Transverse colon (tissue), 4 donors: ENCODE measurements around the gene KCNK7. TPM values are rescaled to one million over a fixed set of nuclear protein-coding genes. Genes with fewer than 3 reads are reported as not detected.

Experiments
- DNase-seq: peaks from one replicate; pipeline ENCODE4 v3.0.0-alpha.2; 2019
- H3K27ac ChIP-seq, 4 donors: fragments of 200-600 bp; sonication (generic); 2 replicates each; pipeline ENCODE4 v1.5.1; 2016 to 2018; ENCODE audit warnings: inconsistent platforms in 4 of 4
- H3K27me3 ChIP-seq: fragments of 200-600 bp; sonication (generic); 2 replicates; pipeline ENCODE4 v1.5.1; 2017; ENCODE audit warnings: inconsistent platforms
- H3K36me3 ChIP-seq, 4 donors: fragments of 200-600 bp; sonication (generic); 2 replicates each; pipeline ENCODE4 v1.5.1; 2017 to 2019; ENCODE audit warnings: inconsistent platforms in 4 of 4
- H3K4me1 ChIP-seq, 4 donors: fragments of 200-600 bp; sonication (generic); 2 replicates each; pipeline ENCODE4 v1.5.1; 2017 to 2020; ENCODE audit warnings: inconsistent platforms in 4 of 4
- H3K4me3 ChIP-seq, 4 donors: fragments of 200-600 bp; sonication (generic); 1 replicate in 1 of 4; 2 replicates in 3 of 4; pipeline versions ENCODE4 v1.5.1 to v1.6.1; 2017 to 2019; ENCODE audit warnings: inconsistent platforms in 4 of 4
- H3K9me3 ChIP-seq, 2 donors: fragments of 200-600 bp; sonication (generic); 2 replicates each; pipeline ENCODE4 v1.5.1; 2017 to 2019; ENCODE audit warnings: inconsistent platforms in 2 of 2
- CTCF ChIP-seq, 5 experiments: fragments of 200-600 bp in 3 of 5; fragments of 450-650 bp in 2 of 5; sonication (generic) in 3 of 5; IDR thresholded peaks; 1 replicate in 2 of 5; 2 replicates in 3 of 5; pipeline ENCODE4 v1.5.1; 2016 to 2017; ENCODE audit warnings: antibody characterized with exemption in 5 of 5, inconsistent platforms in 3 of 5, mild to moderate bottlenecking in 2 of 5, moderate library complexity in 1 of 5
- EP300 ChIP-seq: sonication (generic); formaldehyde crosslinking; IDR thresholded peaks from one replicate; pipeline ENCODE4 v1.6.1; 2017; ENCODE audit warnings: antibody characterized with exemption, low read depth
- POLR2A ChIP-seq: fragments of 450-650 bp; IDR thresholded peaks from one replicate; pipeline ENCODE4 v1.6.1; 2016; ENCODE audit warnings: antibody characterized with exemption, mild to moderate bottlenecking, moderate library complexity
- POLR2AphosphoS5 ChIP-seq, 3 donors: sonication (generic); formaldehyde crosslinking; IDR thresholded peaks; one replicate each; pipeline ENCODE4 v1.6.1; 2016; ENCODE audit warnings: antibody characterized with exemption in 3 of 3
- WGBS, 2 donors: methylation state at CpG; one replicate each; pipeline ENCODE4 v1.1.5; 2018; ENCODE audit warnings: low coverage in 1 of 2; 5-methylcytosine and 5-hydroxymethylcytosine counted together
- in situ Hi-C, 4 donors: fragments of 200-750 bp; cut with MboI; loops; one replicate each; pipeline versions ENCODE4 v1.15.0 to v1.15.1; 2017; ENCODE audit warnings: low sequenced_read_pairs in 3 of 4, low pct_ligation_motif_present in 1 of 4, low pct_unique_long_range_greater_than_20kb in 1 of 4
- intact Hi-C: fragments of 100-400 bp; cut with DNase I; formaldehyde crosslinking; loops from one replicate; pipeline ENCODE4 v1.15.1; 2023; ENCODE audit warnings: low total_unique reads
- total RNA-seq, 4 donors: library from RNA; depleted of rRNA; stranded (reverse); fragments of >200 nt; gene quantifications; one replicate each; pipeline ENCODE4 v1.1.0, GENCODE V29; 2016

KCNK7 gene
- total RNA-seq, 4 donors from 2014 or later = 0.27 to 1.6 TPM; not detected in 2

DNA sequence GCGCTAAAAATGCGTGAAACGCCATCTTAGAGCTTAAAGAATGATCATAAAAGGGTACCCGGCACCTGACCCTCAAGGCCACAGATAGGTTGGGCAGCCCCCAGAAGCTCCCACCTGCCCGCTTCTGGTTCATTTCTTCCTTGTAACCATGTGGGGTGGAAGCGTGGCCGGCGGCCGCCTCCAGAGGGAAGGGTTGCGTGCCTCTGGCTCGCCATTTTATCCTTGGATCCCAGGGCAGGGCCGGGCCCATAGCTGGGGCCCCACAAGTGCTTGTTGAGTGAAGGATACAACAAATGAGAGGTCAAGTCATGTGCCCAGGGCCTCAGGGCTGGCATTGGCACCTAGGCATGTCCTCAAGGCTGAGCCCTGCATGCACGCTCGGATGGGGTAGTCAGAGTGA, 25.9 kb upstream of the KCNK7 start:
- intact Hi-C loops (no loop called here), in situ Hi-C loops (no loop called here)
- Histone ChIP-seq H3K4me3 (no peak overlapping the region), H3K9me3 (no peaks in the 10 kb centered on the region), H3K4me1 (peaks cover 3 to 12% (median 10%) of the 10 kb centered on the region in 4 donors), H3K27me3 (no peaks in the 10 kb centered on the region), H3K27ac (no peak overlapping the region), H3K36me3 (peaks cover 0 to 26% (median 8%) of the 10 kb centered on the region in 4 donors)
- WGBS, 2 donors = 93 to 99% methylated on average over 3 to 14 of the region's 14 CpGs
- no peak for TF ChIP-seq POLR2AphosphoS5 (IDR thresholded peaks at IDR 0.05)
- TF ChIP-seq CTCF (IDR thresholded peaks at IDR 0.05) = no peak
- TF ChIP-seq POLR2A = no peak
- TF ChIP-seq EP300 = no peak
- no peak for DNase-seq

DNA sequence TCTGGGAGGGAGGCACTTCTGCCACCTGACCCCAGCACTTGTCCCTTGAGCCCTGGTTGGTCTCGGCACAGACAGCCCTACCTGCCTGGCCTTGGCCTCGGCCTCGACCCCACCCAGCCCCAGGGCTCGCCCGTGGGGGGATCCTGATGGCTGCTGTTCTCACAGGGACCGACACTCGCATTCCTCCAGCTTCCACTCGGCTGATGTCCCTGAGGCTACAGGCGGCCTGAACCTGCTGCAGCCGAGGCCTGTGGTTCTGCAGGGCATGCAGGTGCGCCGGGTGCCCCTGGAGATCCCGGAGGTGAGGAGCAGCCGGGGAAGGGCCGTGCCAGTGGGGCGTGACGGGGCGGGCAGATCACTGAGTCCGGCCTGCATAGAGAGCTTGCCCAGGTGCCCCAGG, 25.1 kb upstream of the KCNK7 start:
- no peak for DNase-seq
- H3K27ac ChIP-seq = no peak overlapping the region

GRCh38 chr11:65619281-65619928, 23.8 kb upstream of the KCNK7 start:
- Histone ChIP-seq H3K27me3 (no peaks in the 10 kb centered on the region), H3K4me3 (no peak overlapping the region), H3K4me1 (peaks cover 3 to 21% (median 13%) of the 10 kb centered on the region in 4 donors), H3K36me3 (peaks cover 0 to 20% (median 8%) of the 10 kb centered on the region in 4 donors), H3K27ac (no peak overlapping the region), H3K9me3 (no peaks in the 10 kb centered on the region)
- DNase-seq = no peak
- 94% methylated on average over 29 of the region's 29 CpGs; no CpG with 5 or more reads in 1 of the 2 donors for WGBS, 2 donors
- intact Hi-C loops (no loop called here), in situ Hi-C loops (no loop called here)
- TF ChIP-seq POLR2AphosphoS5 (IDR thresholded peaks at IDR 0.05) = no peak
- TF ChIP-seq EP300 = no peak
- no peak for TF ChIP-seq POLR2A
- no peak for TF ChIP-seq CTCF (IDR thresholded peaks at IDR 0.05)

More for the DNA sequence above, 25.1 kb upstream of the KCNK7 start:
- in situ Hi-C loops (no loop called here), intact Hi-C loops (no loop called here)
- WGBS, 2 donors = 93 to 100% methylated on average over 1 to 19 of the region's 19 CpGs
- no peak for TF ChIP-seq EP300
- H3K9me3 ChIP-seq = no peaks in the 10 kb centered on the region
- H3K27me3 ChIP-seq = no peaks in the 10 kb centered on the region
- peaks cover 3 to 16% (median 13%) of the 10 kb centered on the region in 4 donors for H3K4me1 ChIP-seq
- no peak overlapping the region for H3K4me3 ChIP-seq
- peaks cover 0 to 25% (median 8%) of the 10 kb centered on the region in 4 donors for H3K36me3 ChIP-seq

DNA sequence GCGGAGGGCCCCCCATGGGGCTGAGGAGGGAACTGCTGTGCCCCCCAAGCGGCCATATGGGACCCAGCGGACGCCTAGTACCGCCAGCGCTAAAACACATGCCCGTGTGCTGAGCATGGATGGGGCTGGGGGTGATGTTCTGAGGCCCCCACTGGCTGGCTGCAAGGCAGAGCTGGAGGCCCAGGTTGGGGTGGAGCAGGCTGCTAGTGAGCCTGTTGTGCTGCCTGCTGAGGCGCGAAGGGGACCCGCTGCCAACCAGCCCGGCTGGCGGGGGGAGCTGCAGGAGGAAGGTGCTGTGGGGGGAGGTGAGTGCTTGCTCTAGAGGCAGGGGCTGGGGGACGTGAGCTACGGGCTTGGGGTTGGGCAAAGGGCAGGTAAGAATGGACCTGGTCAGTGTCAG, 23.2 kb upstream of the KCNK7 start:
- Histone ChIP-seq H3K27ac (no peak overlapping the region), H3K9me3 (no peaks in the 10 kb centered on the region), H3K36me3 (peaks cover 0 to 20% (median 7%) of the 10 kb centered on the region in 4 donors), H3K27me3 (no peaks in the 10 kb centered on the region), H3K4me1 (peaks cover 3 to 22% (median 13%) of the 10 kb centered on the region in 4 donors), H3K4me3 (no peak overlapping the region)
- in situ Hi-C loops (no loop called here), intact Hi-C loops (no loop called here)
- DNase-seq = no peak
- 97% methylated on average over 14 of the region's 14 CpGs; no CpG with 5 or more reads in 1 of the 2 donors for WGBS, 2 donors
- TF ChIP-seq POLR2A (no peak), POLR2AphosphoS5 (IDR thresholded peaks at IDR 0.05) (no peak), CTCF (IDR thresholded peaks at IDR 0.05) (no peak), EP300 (no peak)
